ENCODE results near the gene ARIH2. TPM values are rescaled to one million over a fixed set of nuclear protein-coding genes. Genes with fewer than 3 reads are reported as not detected.

Gene ARIH2
- total and polyA plus RNA-seq, 9 of the 15 experiments (the other 6 are each of a cell fraction or from before 2014, with no cell fraction given): 27.0 to 120 (median 108) TPM

GRCh38 chr3:49007068-49007770 is 88.6 kb downstream of the ARIH2 start, which contains the start of gene WDR6 (continued):
- TF ChIP-seq ZFP36 (IDR thresholded peaks at IDR 0.05; ENCODE audit: low read depth, low read length, partially characterized antibody): no peak
- TF ChIP-seq HNRNPL (IDR thresholded peaks at IDR 0.05; ENCODE audit: low read depth, low read length): peak; percentile 16; the same call in 1 of the 2 replicates
- TF ChIP-seq CCAR2 (IDR thresholded peaks at IDR 0.05; ENCODE audit: low read depth, low read length): no peak
- peak; percentile 98 for TF ChIP-seq BHLHE40 (IDR thresholded peaks at IDR 0.05; ENCODE audit: low read length)
- peak; percentile 85 for TF ChIP-seq ZFX (CRISPR knock-in tag; IDR thresholded peaks at IDR 0.05)
- TF ChIP-seq NFIX (CRISPR knock-in tag; IDR thresholded peaks at IDR 0.05; ENCODE audit: low read depth): no peak
- no peak for TF ChIP-seq BRCA1 (IDR thresholded peaks at IDR 0.05)
- TF ChIP-seq BRCA1 (CRISPR knock-in tag; IDR thresholded peaks at IDR 0.05): no peak
- TF ChIP-seq NR1H2 (CRISPR knock-in tag; IDR thresholded peaks at IDR 0.05): no peak
- TF ChIP-seq ZNF41 (CRISPR knock-in tag; conservative IDR thresholded peaks at IDR 0.05): no peak
- peak; percentile 49 for TF ChIP-seq HDAC3 (IDR thresholded peaks at IDR 0.05; ENCODE audit: borderline replicate concordance, partially characterized antibody)
- no peak for TF ChIP-seq TAF15 (IDR thresholded peaks at IDR 0.05; ENCODE audit: low read depth, low read length)
- no peak for TF ChIP-seq ZNF133 (CRISPR knock-in tag; IDR thresholded peaks at IDR 0.05)
- TF ChIP-seq, protein P1, sequence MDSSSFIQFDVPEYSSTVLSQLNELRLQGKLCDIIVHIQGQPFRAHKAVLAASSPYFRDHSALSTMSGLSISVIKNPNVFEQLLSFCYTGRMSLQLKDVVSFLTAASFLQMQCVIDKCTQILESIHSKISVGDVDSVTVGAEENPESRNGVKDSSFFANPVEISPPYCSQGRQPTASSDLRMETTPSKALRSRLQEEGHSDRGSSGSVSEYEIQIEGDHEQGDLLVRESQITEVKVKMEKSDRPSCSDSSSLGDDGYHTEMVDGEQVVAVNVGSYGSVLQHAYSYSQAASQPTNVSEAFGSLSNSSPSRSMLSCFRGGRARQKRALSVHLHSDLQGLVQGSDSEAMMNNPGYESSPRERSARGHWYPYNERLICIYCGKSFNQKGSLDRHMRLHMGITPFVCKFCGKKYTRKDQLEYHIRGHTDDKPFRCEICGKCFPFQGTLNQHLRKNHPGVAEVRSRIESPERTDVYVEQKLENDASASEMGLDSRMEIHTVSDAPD (CRISPR knock-in tag; IDR thresholded peaks at IDR 0.05): no peak
- no peak for TF ChIP-seq CBFB (CRISPR knock-in tag; IDR thresholded peaks at IDR 0.05)
- TF ChIP-seq, protein P2, sequence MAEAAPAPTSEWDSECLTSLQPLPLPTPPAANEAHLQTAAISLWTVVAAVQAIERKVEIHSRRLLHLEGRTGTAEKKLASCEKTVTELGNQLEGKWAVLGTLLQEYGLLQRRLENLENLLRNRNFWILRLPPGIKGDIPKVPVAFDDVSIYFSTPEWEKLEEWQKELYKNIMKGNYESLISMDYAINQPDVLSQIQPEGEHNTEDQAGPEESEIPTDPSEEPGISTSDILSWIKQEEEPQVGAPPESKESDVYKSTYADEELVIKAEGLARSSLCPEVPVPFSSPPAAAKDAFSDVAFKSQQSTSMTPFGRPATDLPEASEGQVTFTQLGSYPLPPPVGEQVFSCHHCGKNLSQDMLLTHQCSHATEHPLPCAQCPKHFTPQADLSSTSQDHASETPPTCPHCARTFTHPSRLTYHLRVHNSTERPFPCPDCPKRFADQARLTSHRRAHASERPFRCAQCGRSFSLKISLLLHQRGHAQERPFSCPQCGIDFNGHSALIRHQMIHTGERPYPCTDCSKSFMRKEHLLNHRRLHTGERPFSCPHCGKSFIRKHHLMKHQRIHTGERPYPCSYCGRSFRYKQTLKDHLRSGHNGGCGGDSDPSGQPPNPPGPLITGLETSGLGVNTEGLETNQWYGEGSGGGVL (CRISPR knock-in tag; IDR thresholded peaks at IDR 0.05): no peak
- peak; percentile 63 for TF ChIP-seq C11orf30 (IDR thresholded peaks at IDR 0.05; ENCODE audit: low read depth)
- peak; percentile 64; the same call in 1 of the 2 replicates for TF ChIP-seq MYNN (IDR thresholded peaks at IDR 0.05)
- no peak for TF ChIP-seq MYNN (CRISPR knock-in tag; IDR thresholded peaks at IDR 0.05)
- TF ChIP-seq KAT8 (IDR thresholded peaks at IDR 0.05; ENCODE audit: low read depth): no peak
- TF ChIP-seq ZNF395 (CRISPR knock-in tag; IDR thresholded peaks at IDR 0.05): no peak
- no peak for TF ChIP-seq CSDE1 (IDR thresholded peaks at IDR 0.05)
- no peak for TF ChIP-seq CBX5 (IDR thresholded peaks at IDR 0.05; ENCODE audit: borderline replicate concordance, low read depth)
- TF ChIP-seq, protein P3, sequence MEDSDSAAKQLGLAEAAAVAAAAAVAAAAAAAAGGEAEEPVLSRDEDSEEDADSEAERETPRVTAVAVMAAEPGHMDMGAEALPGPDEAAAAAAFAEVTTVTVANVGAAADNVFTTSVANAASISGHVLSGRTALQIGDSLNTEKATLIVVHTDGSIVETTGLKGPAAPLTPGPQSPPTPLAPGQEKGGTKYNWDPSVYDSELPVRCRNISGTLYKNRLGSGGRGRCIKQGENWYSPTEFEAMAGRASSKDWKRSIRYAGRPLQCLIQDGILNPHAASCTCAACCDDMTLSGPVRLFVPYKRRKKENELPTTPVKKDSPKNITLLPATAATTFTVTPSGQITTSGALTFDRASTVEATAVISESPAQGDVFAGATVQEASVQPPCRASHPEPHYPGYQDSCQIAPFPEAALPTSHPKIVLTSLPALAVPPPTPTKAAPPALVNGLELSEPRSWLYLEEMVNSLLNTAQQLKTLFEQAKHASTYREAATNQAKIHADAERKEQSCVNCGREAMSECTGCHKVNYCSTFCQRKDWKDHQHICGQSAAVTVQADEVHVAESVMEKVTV (CRISPR knock-in tag; IDR thresholded peaks at IDR 0.05): no peak
- TF ChIP-seq FOS (IDR thresholded peaks at IDR 0.05; ENCODE audit: extremely low read depth, insufficient read length): peak; percentile 86
